Kidney tubule cell (primary cell): ENCODE data around the gene SELPLG.
"Not testable (repeated sequence)": the region's sequence is repeated elsewhere in the genome, so short reads cannot be mapped to it uniquely, and the experiment has no call there.

ENCODE experiments used
- DNase-seq: peaks from one replicate; pipeline ENCODE4 v3.0.0-alpha.2; 2018; ENCODE audit warnings: low spot score

SELPLG gene

GRCh38 chr12:108633534-108634248, at the start of gene SELPLG:
TSS of gene SELPLG (minus strand) at chr12:108633894. CDS start at chr12:108624307, 9,587 bp downstream.
- no peak for DNase-seq

- DNase-seq: no peak
Observed at GRCh38 chr12:108681317-108681716, 47.6 kb upstream of the SELPLG start.

- DNase-seq: no peak
Observed at GRCh38 chr12:108679106-108679681, 45.5 kb upstream of the SELPLG start.

GRCh38 chr12:108678104-108678730, 44.5 kb upstream of the SELPLG start:
- DNase-seq: no peak

GRCh38 chr12:108677381-108677780, 43.7 kb upstream of the SELPLG start:
- no peak for DNase-seq

GRCh38 chr12:108676707-108677106, 43.0 kb upstream of the SELPLG start:
- DNase-seq: no peak

- DNase-seq: no peak
Observed at GRCh38 chr12:108675792-108676191, 42.1 kb upstream of the SELPLG start.

GRCh38 chr12:108672054-108672453, 38.4 kb upstream of the SELPLG start:
- DNase-seq: no peak

GRCh38 chr12:108671110-108671509, 37.4 kb upstream of the SELPLG start:
- no peak for DNase-seq

GRCh38 chr12:108670066-108670631, 36.5 kb upstream of the SELPLG start:
- no peak for DNase-seq

- DNase-seq: no peak
Observed at GRCh38 chr12:108668542-108668941, 34.8 kb upstream of the SELPLG start.

GRCh38 chr12:108668063-108668462, 34.4 kb upstream of the SELPLG start:
- DNase-seq: no peak

GRCh38 chr12:108667349-108667748, 33.7 kb upstream of the SELPLG start:
- DNase-seq: no peak

GRCh38 chr12:108666401-108666881, 32.7 kb upstream of the SELPLG start:
- DNase-seq: no peak

- no peak for DNase-seq
Observed at GRCh38 chr12:108665608-108666202, 32.0 kb upstream of the SELPLG start.

GRCh38 chr12:108664338-108665258, 30.9 kb upstream of the SELPLG start:
- peak; percentile 90 for DNase-seq

GRCh38 chr12:108663324-108664015, 29.8 kb upstream of the SELPLG start:
- DNase-seq: no peak

GRCh38 chr12:108658115-108658514, 24.4 kb upstream of the SELPLG start:
- not testable (repeated sequence) for DNase-seq

GRCh38 chr12:108657130-108657745, 23.5 kb upstream of the SELPLG start:
- no peak for DNase-seq

- DNase-seq: not testable (repeated sequence)
Observed at GRCh38 chr12:108656247-108656646, 22.6 kb upstream of the SELPLG start.
